ENCODE results near the gene RPTOR.
A peak's percentile ranks its signal among the peaks of the same experiment; 100 is the strongest.

The RPTOR gene

GRCh38 chr17:80855948-80856862, 311.6 kb downstream of the RPTOR start (continued):
- TF ChIP-seq, protein P1, sequence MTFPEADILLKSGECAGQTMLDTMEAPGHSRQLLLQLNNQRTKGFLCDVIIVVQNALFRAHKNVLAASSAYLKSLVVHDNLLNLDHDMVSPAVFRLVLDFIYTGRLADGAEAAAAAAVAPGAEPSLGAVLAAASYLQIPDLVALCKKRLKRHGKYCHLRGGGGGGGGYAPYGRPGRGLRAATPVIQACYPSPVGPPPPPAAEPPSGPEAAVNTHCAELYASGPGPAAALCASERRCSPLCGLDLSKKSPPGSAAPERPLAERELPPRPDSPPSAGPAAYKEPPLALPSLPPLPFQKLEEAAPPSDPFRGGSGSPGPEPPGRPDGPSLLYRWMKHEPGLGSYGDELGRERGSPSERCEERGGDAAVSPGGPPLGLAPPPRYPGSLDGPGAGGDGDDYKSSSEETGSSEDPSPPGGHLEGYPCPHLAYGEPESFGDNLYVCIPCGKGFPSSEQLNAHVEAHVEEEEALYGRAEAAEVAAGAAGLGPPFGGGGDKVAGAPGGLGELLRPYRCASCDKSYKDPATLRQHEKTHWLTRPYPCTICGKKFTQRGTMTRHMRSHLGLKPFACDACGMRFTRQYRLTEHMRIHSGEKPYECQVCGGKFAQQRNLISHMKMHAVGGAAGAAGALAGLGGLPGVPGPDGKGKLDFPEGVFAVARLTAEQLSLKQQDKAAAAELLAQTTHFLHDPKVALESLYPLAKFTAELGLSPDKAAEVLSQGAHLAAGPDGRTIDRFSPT (tag by site-specific recombination; IDR thresholded peaks at IDR 0.05), result peak; percentile 55
- TF ChIP-seq ZNF624 (tag by site-specific recombination; IDR thresholded peaks at IDR 0.05), result no peak
- TF ChIP-seq AEBP2 (tag by site-specific recombination; IDR thresholded peaks at IDR 0.05; ENCODE audit: borderline replicate concordance), result no peak
- no peak for TF ChIP-seq SP2 (tag by site-specific recombination; IDR thresholded peaks at IDR 0.05)
- peak; percentile 43 for TF ChIP-seq ZBTB21 (tag by site-specific recombination; IDR thresholded peaks at IDR 0.05)
- TF ChIP-seq ZNF843 (tag by site-specific recombination; IDR thresholded peaks at IDR 0.05), result no peak
- TF ChIP-seq MYNN (tag by site-specific recombination; IDR thresholded peaks at IDR 0.05; ENCODE audit: borderline replicate concordance), result no peak
- TF ChIP-seq PRDM2 (tag by site-specific recombination; IDR thresholded peaks at IDR 0.05; ENCODE audit: borderline replicate concordance), result no peak
- TF ChIP-seq ZNF23 (tag by site-specific recombination; IDR thresholded peaks at IDR 0.05; ENCODE audit: borderline replicate concordance), result no peak
- no peak for TF ChIP-seq ZNF610 (tag by site-specific recombination; IDR thresholded peaks at IDR 0.05; ENCODE audit: borderline replicate concordance)
- no peak for TF ChIP-seq ZSCAN18 (tag by site-specific recombination; IDR thresholded peaks at IDR 0.05)
- no peak for TF ChIP-seq ZNF311 (tag by site-specific recombination; IDR thresholded peaks at IDR 0.05; ENCODE audit: borderline replicate concordance)
- TF ChIP-seq HOXD13 (CRISPR knock-in tag; IDR thresholded peaks at IDR 0.05; ENCODE audit: borderline replicate concordance), result no peak
- peak; percentile 77 for TF ChIP-seq ZNF629 (tag by site-specific recombination; IDR thresholded peaks at IDR 0.05)
- TF ChIP-seq EGR2 (tag by site-specific recombination; IDR thresholded peaks at IDR 0.05; ENCODE audit: low read depth), result no peak
- TF ChIP-seq ZNF202 (tag by site-specific recombination; IDR thresholded peaks at IDR 0.05; ENCODE audit: borderline replicate concordance), result no peak
- peak; percentile 62 for TF ChIP-seq ZNF366 (tag by site-specific recombination; conservative IDR thresholded peaks at IDR 0.05)
- 0 out of 2 replicates have a peak, but pooled peaks have one; percentile 59 for TF ChIP-seq ZFP37 (tag by site-specific recombination; IDR thresholded peaks at IDR 0.05)
- TF ChIP-seq ZNF266 (tag by site-specific recombination; IDR thresholded peaks at IDR 0.05; ENCODE audit: low read depth), result no peak
- no peak for TF ChIP-seq REST (tag by site-specific recombination; IDR thresholded peaks at IDR 0.05)
- no peak for TF ChIP-seq ZFP69B (tag by site-specific recombination; IDR thresholded peaks at IDR 0.05)
- TF ChIP-seq ZNF639 (tag by site-specific recombination; IDR thresholded peaks at IDR 0.05), result peak; percentile 67; the same call in 1 of the 2 replicates
